ENCODE results near the gene OTUD5.

The OTUD5 gene

GRCh38 chrX:48972220-48973164 lies 15.1 kb upstream of the OTUD5 start:
- DNase-seq (ENCODE audit: low spot score): peak; percentile 62

DNA sequence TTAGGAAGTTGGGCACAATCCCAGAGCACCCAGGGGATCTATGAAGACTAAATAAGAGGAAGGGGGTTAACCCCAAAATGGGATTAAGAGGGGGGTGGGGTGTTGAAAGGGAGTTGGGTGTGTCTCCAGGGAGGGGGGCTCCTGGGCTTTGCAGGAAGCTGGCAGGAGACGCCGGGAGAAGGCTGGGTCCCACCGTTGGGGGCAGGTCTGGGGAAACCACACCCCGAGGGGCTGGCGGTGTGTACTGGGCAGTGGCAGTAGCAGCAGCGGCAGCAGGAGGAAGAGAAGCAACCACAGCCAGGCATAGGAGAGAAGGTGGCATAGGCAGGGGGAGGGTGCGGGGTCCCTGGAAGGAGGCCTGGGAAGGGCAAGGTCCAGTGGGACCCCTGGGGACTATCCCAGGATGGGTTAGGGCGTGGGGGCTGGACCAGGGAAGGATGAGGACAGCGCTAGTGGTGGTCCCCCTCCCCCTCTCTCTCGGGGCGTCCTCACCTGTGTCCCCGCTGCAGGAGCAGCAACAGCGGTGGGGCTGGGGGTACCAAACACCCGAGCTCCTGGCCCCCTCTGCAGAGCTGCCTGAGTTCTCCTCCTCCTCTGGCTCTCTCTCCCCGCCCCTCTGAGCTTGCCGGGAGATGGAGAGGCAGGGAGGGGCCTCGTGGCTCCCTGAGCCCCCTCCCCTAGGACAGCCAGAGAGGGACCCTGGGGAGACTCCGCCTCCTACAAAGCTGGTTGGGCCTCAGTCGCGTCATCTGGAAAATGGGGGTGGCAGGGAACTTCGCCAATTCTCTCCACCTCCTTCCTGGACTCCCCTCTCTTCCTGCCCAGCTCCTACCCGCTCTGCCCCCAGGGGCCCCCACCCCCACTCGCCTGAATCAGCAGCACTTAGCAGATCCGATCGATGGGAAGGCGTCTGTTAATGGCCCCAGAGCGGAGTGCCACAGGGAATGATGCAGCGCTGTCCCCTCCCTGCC lies 14.1 kb upstream of the OTUD5 start, which contains the start of gene KCND1:
TSS of gene KCND1 (minus strand) at position 596 of the 971 bp plus-strand sequence. CDS start 1,573 bp downstream, outside the sequence.
- no peak for DNase-seq (ENCODE audit: low spot score)

- DNase-seq (ENCODE audit: low spot score): no peak
These were observed 12.1 kb upstream of the OTUD5 start for GRCh38 chrX:48969471-48969870.

GRCh38 chrX:48968377-48968776 lies 11.0 kb upstream of the OTUD5 start:
- no peak for DNase-seq (ENCODE audit: low spot score)

DNA sequence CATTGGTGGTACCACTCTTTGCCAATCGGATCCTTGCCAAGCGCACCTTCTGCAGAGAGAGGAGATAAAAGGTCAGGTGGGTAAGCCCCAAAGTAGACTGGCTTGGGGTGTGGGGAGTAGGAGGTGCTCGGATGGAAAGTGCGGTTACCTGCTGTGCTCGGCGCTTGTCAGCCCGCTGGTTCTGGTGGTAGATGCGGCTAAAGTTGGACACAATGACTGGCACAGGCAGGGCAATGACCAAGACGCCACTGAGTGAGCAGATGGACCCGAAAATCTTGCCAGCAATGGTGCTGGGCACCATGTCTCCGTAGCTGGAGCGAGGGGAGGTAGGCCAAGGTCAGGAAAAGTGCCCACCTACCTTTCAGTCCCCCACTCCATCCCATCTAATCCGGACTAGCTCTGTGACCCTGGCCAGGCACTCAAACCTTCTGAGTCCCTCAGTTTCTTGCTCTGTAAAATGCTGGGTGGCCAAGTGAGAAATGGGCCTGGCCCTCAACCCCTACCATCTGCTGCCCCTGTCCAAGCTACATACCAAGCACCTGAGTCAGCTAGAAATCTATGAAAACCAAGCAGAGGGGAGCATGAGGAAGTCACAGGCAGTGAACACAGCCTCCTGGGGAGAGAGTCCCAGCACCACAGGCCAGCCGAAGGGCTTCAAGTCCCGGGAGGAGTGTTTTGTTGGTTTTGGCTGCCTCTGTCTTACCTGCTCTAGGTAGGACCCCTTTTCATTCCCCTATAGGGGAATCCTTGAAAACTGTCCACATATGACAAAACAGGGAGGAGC lies 9.6 kb upstream of the OTUD5 start:
- DNase-seq (ENCODE audit: low spot score): no peak

GRCh38 chrX:48965959-48966358 lies 8.6 kb upstream of the OTUD5 start:
- no peak for DNase-seq (ENCODE audit: low spot score)

DNA sequence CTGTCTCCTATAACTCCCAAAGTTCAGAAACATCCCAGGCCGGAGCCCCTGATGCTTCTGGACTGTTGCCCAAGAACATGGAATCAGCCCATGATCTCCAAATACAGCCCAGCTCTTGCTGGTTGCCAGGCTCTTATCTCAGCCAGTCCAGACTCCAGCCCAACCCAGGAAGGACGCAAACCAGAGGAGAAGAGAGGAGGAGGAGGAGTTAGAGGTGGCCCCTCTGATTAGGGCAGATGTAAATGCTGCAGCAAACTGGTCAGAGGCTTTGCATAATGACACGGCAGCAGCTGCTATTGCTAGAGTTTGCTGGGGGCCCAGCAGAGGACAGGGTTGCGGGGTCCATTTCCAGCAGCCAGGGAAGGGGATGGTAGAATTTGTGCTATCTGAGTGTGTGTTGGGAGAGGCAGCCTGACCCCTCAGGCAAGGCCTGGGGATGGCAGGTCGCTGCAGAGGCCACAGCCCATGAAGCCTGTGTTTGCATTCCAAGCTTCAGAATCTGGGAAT lies 4.2 kb upstream of the OTUD5 start:
- peak; percentile 91 for DNase-seq (ENCODE audit: low spot score)

DNA sequence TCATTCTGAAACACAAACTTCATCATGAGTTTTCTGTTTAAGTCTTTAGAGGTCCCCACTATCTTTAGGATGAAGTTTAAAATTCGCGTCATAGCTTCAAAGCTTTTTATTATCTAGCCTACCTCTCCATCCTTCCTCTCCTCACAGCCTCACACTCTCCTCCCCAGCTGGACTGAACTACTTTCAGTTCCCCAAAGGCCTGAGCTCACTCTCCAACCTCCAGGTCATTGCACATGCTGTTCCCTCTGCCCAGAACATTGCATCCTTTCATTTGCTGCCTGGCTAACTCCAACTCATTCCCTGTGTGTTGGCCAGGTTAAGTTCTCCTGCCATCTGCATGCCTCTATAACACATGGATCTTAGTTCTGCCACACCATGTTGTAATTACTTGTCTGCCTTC lies 2.9 kb upstream of the OTUD5 start:
- no peak for DNase-seq (ENCODE audit: low spot score)

GRCh38 chrX:48958635-48959094 lies 1.3 kb upstream of the OTUD5 start:
- DNase-seq (ENCODE audit: low spot score): peak; percentile 51

- peak; percentile 94 for DNase-seq (ENCODE audit: low spot score)
These were observed 624 bp upstream of the OTUD5 start for GRCh38 chrX:48957827-48958634.

DNA sequence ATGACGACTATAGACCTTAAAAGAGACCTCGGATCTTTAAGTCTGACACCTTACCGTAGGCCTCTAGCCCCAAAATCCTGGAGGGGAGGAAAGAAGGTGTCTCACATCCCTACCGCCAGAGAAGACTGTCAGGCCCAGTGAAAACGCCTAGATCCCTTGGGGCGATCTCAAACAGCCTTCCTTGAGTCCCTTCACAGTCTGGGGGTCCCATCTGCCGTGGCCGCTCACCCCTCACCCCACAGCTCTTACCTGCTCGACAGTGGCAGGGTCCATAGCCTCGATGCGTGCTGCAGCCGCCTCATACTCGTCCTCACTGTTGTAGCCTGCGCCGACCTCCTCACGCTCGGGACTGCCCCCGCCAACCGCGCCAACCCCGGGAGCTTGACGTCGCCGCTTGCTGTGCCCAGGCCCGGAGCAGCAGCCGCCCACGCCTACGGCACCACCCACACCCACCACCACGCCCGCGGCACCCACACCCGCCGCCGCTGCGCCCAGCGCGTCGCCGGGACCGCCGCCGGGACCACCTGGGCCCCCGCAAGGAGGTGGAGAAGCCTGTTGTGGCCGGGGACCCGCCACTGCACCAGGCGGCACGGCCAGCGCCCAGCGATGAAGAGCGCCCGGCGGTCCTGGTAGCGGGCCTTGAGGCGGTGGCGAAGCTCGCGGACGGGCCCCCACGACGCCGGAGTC lies 536 bp downstream of the OTUD5 start:
- DNase-seq (ENCODE audit: low spot score): peak; percentile 70

- no peak for DNase-seq (ENCODE audit: low spot score)
These were observed 8.8 kb downstream of the OTUD5 start for GRCh38 chrX:48948589-48948988.

GRCh38 chrX:48945517-48946348 lies 11.7 kb downstream of the OTUD5 start:
- peak; percentile 66 for DNase-seq (ENCODE audit: low spot score)

DNA sequence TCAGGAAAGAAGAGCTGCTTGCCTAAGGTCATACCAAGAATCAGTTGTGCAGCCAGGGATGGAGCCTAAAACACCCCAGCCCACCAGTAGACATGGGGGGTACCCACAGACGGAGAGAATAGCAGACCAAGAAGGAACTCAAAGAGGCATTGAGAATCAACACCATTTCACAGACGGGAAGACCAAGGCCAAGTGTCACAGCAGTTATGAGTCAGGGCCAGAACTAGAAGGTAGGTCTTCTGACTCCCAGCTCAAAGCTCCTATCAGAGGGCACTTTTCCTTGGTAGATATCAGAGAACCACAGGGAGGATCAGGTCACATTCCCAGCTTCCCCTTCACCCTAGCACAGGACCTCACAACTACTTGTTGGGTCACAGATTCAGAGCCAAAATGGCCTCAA lies 14.5 kb downstream of the OTUD5 start:
- no peak for DNase-seq (ENCODE audit: low spot score)

DNA sequence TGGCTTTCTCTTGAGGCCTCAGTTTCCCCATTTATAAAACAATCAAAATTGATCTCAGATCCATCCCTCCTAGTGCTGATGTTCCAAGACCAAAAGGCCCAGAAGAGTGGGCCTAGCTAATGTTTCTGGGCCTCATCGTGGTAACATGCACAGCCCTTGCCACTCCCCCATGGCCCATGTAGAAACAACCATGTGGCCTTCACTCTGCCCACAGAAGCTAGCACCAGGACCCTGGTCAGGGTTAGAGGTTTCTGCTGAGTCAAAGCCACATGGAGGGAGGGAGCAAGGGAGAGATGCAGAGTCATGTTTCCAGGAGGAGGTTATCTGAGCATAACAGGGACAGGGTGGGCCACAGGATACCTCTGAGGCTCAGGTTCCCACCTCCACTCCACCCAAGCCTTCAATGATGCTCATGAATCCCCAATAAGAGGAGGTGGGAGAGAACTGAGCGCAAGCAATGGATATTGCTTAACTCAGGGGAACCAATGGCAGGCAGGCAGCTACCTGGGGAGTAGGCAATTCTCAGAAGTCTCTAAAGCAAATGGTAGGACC lies 16.9 kb downstream of the OTUD5 start:
- DNase-seq (ENCODE audit: low spot score): peak; percentile 85

- DNase-seq (ENCODE audit: low spot score): no peak
These were observed 17.7 kb downstream of the OTUD5 start for GRCh38 chrX:48939524-48940228.

DNA sequence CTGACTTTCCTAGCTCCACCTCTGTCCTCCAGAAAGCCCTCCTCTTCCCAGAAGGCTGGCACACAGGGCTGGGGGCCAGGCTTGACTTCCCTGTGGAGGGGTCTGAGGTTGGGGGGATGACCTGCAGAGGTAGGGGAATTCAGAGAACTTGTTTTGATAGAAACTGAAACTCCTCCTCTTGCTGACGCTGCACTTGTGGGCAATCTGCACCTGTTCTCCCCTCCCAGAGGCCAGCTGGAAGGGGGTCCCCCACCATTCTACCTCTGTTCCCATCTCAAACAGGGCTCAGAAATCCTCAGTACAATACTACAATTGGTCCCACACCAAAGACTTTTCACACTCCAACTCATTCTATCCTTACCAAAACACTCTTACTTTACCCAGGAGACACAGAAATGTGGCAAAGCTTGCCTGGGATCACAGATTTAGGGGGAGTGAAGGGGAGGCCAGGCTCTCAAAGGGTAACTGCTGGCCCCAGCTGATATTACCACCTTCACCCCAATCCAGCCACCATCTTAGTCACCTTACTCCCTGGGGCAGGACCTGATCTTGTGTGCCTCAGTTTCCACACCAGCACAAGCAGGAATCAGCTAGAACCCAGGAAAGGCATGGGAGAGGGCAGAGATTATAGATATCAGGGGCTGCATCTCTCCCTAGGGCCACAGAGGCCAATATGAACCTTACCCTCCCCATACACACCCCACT lies 18.5 kb downstream of the OTUD5 start:
- no peak for DNase-seq (ENCODE audit: low spot score)
